Upper lobe of right lung (tissue), 1 donor: ENCODE data around the gene TWIST2. TPM values are rescaled to one million over a fixed set of nuclear protein-coding genes. Genes with fewer than 3 reads are reported as not detected.

Experiments used
- ATAC-seq: fragments of 200-7000 bp; cut with Tn5 transposase; one replicate; pipeline ENCODE4 v1.9.1; 2020; ENCODE audit warnings: mild to moderate bottlenecking, moderate library complexity
- DNase-seq: peaks from one replicate; pipeline ENCODE4 v3.0.0-alpha.2; 2020
- H3K27ac ChIP-seq: fragments of 200-600 bp; one replicate; pipeline ENCODE4 v1.8.0; 2022
- H3K27me3 ChIP-seq: fragments of 200-600 bp; one replicate; pipeline ENCODE4 v1.8.0; 2022; ENCODE audit warnings: mild to moderate bottlenecking
- H3K36me3 ChIP-seq: fragments of 200-600 bp; one replicate; pipeline ENCODE4 v1.8.0; 2022
- H3K4me1 ChIP-seq: fragments of 200-600 bp; one replicate; pipeline ENCODE4 v1.8.0; 2022
- H3K4me3 ChIP-seq: fragments of 200-600 bp; one replicate; pipeline ENCODE4 v1.8.0; 2022; ENCODE audit warnings: mild to moderate bottlenecking
- H3K9me3 ChIP-seq: fragments of 200-600 bp; one replicate; pipeline ENCODE4 v1.8.0; 2022
- CTCF ChIP-seq: fragments of 200-600 bp; IDR thresholded peaks from one replicate; pipeline ENCODE4 v1.8.0; 2022; ENCODE audit warnings: antibody characterized with exemption
- intact Hi-C: fragments of 100-400 bp; cut with DNase I; formaldehyde crosslinking; loops from one replicate; pipeline ENCODE4 v1.11.0; 2022
- total RNA-seq: library from RNA; stranded (reverse); fragmentation: NEBNext Ultra II Directional; extraction: Animal tissue kit (Norgen Biotek cat#: 25700); gene quantifications from one replicate; pipeline ENCODE4 v1.2.1, GENCODE V29; 2021
- donor health status: DM: no; HTN: yes; CAD: no; lungs with severe emphysema.

The TWIST2 gene
- total RNA-seq, 1 donor from 2014 or later = 12.2 TPM

DNA sequence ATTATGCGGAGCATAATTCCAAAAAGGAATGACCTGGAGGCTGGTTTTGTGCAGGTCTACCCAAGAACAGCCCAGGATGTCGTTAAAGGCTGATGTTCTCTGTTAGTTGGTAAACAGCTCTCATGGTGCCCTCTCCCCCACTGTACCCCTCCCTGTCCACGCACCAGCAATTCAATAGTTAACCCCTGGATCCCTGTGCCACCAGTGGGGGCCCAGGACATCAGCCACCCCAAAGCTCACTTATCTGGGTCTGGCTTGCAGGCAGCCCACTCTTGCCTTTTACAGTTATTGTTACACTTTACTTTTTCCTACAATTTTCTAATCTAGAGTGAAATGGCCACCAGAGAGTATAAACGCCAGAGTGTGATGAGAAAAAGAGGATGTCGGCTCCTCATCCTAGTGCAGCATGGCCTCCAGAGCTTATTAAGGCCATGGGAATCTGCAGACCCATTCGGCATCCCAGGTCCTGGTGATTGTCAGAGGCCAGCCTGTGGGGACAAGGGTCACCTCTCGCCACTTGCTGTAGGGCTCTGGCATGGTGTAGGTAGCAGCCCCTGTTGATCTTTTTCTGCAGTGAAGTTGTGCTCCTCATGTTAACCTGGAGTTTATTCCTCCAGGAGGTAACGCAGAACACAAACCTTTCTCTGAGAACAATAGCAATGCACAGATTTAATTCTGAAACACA lies 30.3 kb downstream of the TWIST2 start:
- no peak for TF ChIP-seq CTCF
- no peak for ATAC-seq

DNA sequence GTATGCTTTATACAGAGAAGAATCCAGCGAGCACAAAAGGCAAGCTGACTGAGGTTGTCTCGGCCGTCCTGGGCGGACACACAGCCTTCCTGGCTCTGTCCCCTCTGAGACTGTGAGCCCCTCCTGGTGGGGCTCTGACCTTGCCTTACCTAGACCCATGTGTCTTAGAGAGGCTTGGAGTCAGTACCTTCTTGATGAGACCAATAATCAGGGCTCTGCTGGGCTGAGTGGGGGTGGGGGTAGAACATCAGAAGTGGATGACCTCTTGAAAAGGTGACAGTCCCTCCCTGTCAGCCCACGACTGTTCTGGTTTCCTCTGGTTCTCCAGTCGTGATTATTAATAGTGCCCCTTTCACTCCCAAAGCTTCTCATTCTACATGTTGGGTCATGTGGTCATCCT lies 31.2 kb downstream of the TWIST2 start:
- Histone ChIP-seq H3K9me3 (no peaks in the 10 kb centered on the region), H3K27me3 (no peaks in the 10 kb centered on the region), H3K4me1 (no peaks in the 10 kb centered on the region), H3K36me3 (no peaks in the 10 kb centered on the region), H3K4me3 (no peak overlapping the region), H3K27ac (no peak overlapping the region)
- ATAC-seq (peak; percentile 29), DNase-seq (no peak)
- intact Hi-C loops = no loop called here
- no peak for TF ChIP-seq CTCF

More for the DNA sequence above, 30.3 kb downstream of the TWIST2 start:
- Histone ChIP-seq H3K4me1 (no peaks in the 10 kb centered on the region), H3K9me3 (no peaks in the 10 kb centered on the region), H3K27me3 (no peaks in the 10 kb centered on the region), H3K4me3 (no peak overlapping the region), H3K27ac (no peak overlapping the region), H3K36me3 (no peaks in the 10 kb centered on the region)
- intact Hi-C loops = no loop called here
- peak; percentile 12 for DNase-seq

DNA sequence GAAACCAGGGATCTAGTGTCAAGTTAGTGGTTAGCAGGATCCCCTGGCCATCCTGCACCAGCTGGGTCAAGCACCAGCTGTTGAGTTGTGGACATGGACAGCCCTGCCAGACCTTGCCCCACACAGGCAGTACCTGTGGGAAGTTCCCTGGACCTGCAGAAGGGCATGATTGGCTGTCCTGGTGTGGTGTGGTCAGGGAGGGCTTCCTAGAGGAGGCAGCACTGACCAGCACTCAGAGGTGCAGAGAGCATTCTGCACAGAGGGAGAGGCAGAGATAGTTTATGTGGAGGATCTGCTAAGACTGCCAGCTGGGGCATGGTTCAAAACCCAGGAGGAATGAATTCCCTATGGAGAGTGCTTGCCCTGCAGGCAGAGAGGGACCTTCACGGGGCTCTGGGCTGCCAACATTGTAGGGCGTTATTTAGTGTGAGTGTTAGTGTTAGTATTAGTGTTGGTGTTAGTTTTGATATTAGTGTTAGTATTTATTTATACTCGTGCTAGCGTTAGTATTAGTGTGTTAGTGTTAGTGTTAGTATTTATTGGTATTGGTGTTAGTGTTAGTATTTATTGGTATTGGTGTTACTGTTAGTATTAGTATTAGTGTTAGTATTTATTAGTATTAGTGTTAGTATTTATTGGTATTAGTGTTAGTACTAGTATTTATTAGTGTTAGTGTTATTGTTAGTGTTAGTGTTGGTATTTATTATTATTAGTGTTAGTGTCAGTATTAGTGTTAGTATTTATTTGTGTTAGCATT lies 31.9 kb downstream of the TWIST2 start:
- intact Hi-C loops = no loop called here
- Histone ChIP-seq H3K4me1 (no peaks in the 10 kb centered on the region), H3K27me3 (no peaks in the 10 kb centered on the region), H3K36me3 (no peaks in the 10 kb centered on the region), H3K4me3 (no peak overlapping the region), H3K9me3 (no peaks in the 10 kb centered on the region), H3K27ac (no peak overlapping the region)
- DNase-seq (no peak), ATAC-seq (peak; percentile 31)
- TF ChIP-seq CTCF = no peak

GRCh38 chr2:238881353-238882081 lies 33.6 kb downstream of the TWIST2 start:
- H3K27me3 ChIP-seq = no peaks in the 10 kb centered on the region
- ATAC-seq = no peak
- H3K27ac ChIP-seq = no peak overlapping the region
- H3K9me3 ChIP-seq = no peaks in the 10 kb centered on the region
- no peak for DNase-seq
- intact Hi-C loops = no loop called here
- no peak for TF ChIP-seq CTCF
- H3K36me3 ChIP-seq = no peaks in the 10 kb centered on the region
- no peaks in the 10 kb centered on the region for H3K4me1 ChIP-seq
- no peak overlapping the region for H3K4me3 ChIP-seq

GRCh38 chr2:238882082-238882755 lies 34.3 kb downstream of the TWIST2 start:
- DNase-seq (no peak), ATAC-seq (no peak)
- Histone ChIP-seq H3K4me1 (no peaks in the 10 kb centered on the region), H3K4me3 (no peak overlapping the region), H3K27me3 (no peaks in the 10 kb centered on the region), H3K27ac (no peak overlapping the region), H3K36me3 (no peaks in the 10 kb centered on the region), H3K9me3 (no peaks in the 10 kb centered on the region)
- no peak for TF ChIP-seq CTCF
- intact Hi-C loops = no loop called here
